Dermis blood vessel endothelial cell (primary cell): ENCODE measurements around the gene APCS. TPM values are rescaled to one million over a fixed set of nuclear protein-coding genes. Genes with fewer than 3 reads are reported as not detected.

Experiments
- total RNA-seq: library from RNA; depleted of rRNA; stranded (reverse); fragments of >200 nt; gene quantifications from 2 replicates; pipeline ENCODE4 v1.2.3, GENCODE V29; 2014

The APCS gene
- total RNA-seq, 1 donor from 2014 or later: not detected

Other genes with a start within 250 kb of the APCS start
- not detected in 2 replicates for gene OR10J4, start 155.6 kb upstream of the APCS start, total RNA-seq
- not detected in 2 replicates for gene OR10J1, start 148.1 kb upstream of the APCS start, total RNA-seq
- gene OR10J5, start 51.8 kb upstream of the APCS start, total RNA-seq: not detected in 2 replicates
- gene CRP, start 126.8 kb downstream of the APCS start, total RNA-seq: not detected in 2 replicates
- gene DUSP23, start 193.1 kb downstream of the APCS start, total RNA-seq: 29.0 and 47.6 TPM in 2 replicates
- gene FCRL6, start 214.5 kb downstream of the APCS start, total RNA-seq: not detected in 2 replicates
- not detected in 2 replicates for gene SLAMF8, start 239.0 kb downstream of the APCS start, total RNA-seq